Stomach (tissue), 9 donors: Measurements from ENCODE around the gene ODF4. TPM values are rescaled to one million over a fixed set of nuclear protein-coding genes. Genes with fewer than 3 reads are reported as not detected.

Experiments
- DNase-seq, 2 donors: peaks; one replicate each; pipeline versions ENCODE4 v3.0.0 to v3.0.0-alpha.2; 2013 to 2019
- H3K27ac ChIP-seq, 5 donors: fragments of 200-600 bp in 4 of 5; sonication (generic) in 4 of 5; one replicate each; pipeline ENCODE4 v1.5.1; 2013 to 2019; ENCODE audit warnings: mild to moderate bottlenecking in 1 of 5, moderate library complexity in 1 of 5
- H3K27me3 ChIP-seq, 3 donors: fragments of 200-600 bp; sonication (generic); one replicate each; pipeline ENCODE4 v1.5.1; 2017 to 2019; ENCODE audit warnings: mixed run types in 1 of 3
- H3K36me3 ChIP-seq, 4 donors: fragments of 200-600 bp; sonication (generic); 1 replicate in 3 of 4; 2 replicates in 1 of 4; pipeline ENCODE4 v1.5.1; 2016 to 2019
- H3K4me1 ChIP-seq, 4 donors: fragments of 200-600 bp; sonication (generic); one replicate each; pipeline ENCODE4 v1.5.1; 2016 to 2019
- H3K4me3 ChIP-seq, 4 donors: fragments of 200-600 bp; sonication (generic) in 3 of 4; one replicate each; pipeline ENCODE4 v1.5.1; 2016 to 2019; ENCODE audit warnings: mild to moderate bottlenecking in 1 of 4
- H3K9me3 ChIP-seq, 4 donors: fragments of 200-600 bp; sonication (generic); one replicate each; pipeline ENCODE4 v1.5.1; 2016 to 2019
- CTCF ChIP-seq, 7 experiments: fragments of 450-650 bp in 4 of 7; fragments of 200-600 bp in 3 of 7; sonication (generic) in 3 of 7; IDR thresholded peaks; one replicate each; pipeline ENCODE4 v1.5.1; 2016 to 2019; ENCODE audit warnings: antibody characterized with exemption in 7 of 7, control low read depth in 2 of 7, mild to moderate bottlenecking in 1 of 7
- EP300 ChIP-seq: sonication (generic); formaldehyde crosslinking; IDR thresholded peaks from one replicate; pipeline ENCODE4 v1.6.1; 2017; ENCODE audit warnings: antibody characterized with exemption
- POLR2A ChIP-seq, 4 donors: fragments of 450-650 bp; IDR thresholded peaks; one replicate each; pipeline ENCODE4 v1.6.1; 2016; ENCODE audit warnings: antibody characterized with exemption in 4 of 4, control low read depth in 2 of 4, mild to moderate bottlenecking in 1 of 4, moderate library complexity in 1 of 4
- POLR2AphosphoS5 ChIP-seq, 3 donors: sonication (generic); formaldehyde crosslinking; IDR thresholded peaks; one replicate each; pipeline ENCODE4 v1.6.1; 2016; ENCODE audit warnings: antibody characterized with exemption in 3 of 3
- WGBS, 5 donors: extraction: QIAGEN DNeasy Blood & Tissue Kit in 3 of 5; methylation state at CpG; one replicate each; pipeline versions ENCODE4 v1.1.5 to v1.1.7; 2013 to 2018; 5-methylcytosine and 5-hydroxymethylcytosine counted together
- intact Hi-C: fragments of 100-400 bp; cut with DNase I; formaldehyde crosslinking; loops from one replicate; pipeline ENCODE4 v1.15.1; 2023; ENCODE audit warnings: low total_unique reads
- polyA plus RNA-seq, 3 donors: library from polyadenylated mRNA; stranded (reverse); fragments of 200-250 nt; gene quantifications; one replicate each; pipeline ENCODE4 v1.2.3, GENCODE V29; 2013
- total RNA-seq, 5 donors: library from RNA; depleted of rRNA; stranded (reverse); fragments of >200 nt; gene quantifications; one replicate each; pipeline versions ENCODE4 v1.1.0 to v1.2.3, GENCODE V29; 2014 to 2016
- donor health status: healthy with polysubstance abuse.
- donor health status: Bipolar disorder and iron deficiency.
- donor health status: healthy.

Gene ODF4
- total and polyA plus RNA-seq, 8 donors = not detected

DNA sequence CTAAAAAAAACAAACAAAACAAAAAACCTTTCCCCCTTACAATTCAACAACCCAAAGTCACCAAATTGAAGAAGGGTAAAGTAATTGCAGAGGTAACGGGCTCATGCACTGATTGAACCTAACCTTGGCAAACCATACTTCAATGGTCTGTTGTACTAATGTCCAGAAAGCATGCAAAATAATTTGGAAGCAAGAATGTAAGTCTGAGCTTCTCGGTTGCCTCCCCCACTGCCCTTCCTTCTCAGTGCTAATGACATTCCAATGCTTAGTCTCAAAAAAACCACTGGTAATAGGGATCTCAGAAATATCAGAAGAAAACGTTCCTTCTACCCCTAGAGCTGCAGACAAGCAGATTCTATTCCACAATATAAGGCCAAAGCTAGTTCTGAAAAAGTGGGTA is 21.1 kb downstream of the ODF4 start:
- Histone ChIP-seq H3K4me3 (no peak overlapping the region), H3K27ac (peak overlapping the region in 3 of 5 donors; percentile 16 to 57 (median 32)), H3K36me3 (peaks cover 0 to 6% (median 4%) of the 10 kb centered on the region in 4 donors), H3K27me3 (no peaks in the 10 kb centered on the region), H3K9me3 (no peaks in the 10 kb centered on the region), H3K4me1 (peaks cover 0 to 16% (median 7%) of the 10 kb centered on the region in 4 donors)
- no peak for TF ChIP-seq EP300
- TF ChIP-seq CTCF (IDR thresholded peaks at IDR 0.05) = no peak
- no peak for TF ChIP-seq POLR2A (IDR thresholded peaks at IDR 0.05)
- TF ChIP-seq POLR2AphosphoS5 (IDR thresholded peaks at IDR 0.05) = no peak
- WGBS, 5 donors = 37 to 50% (median 46%) methylated on average over 3 of the region's 3 CpGs
- DNase-seq = no peak
- intact Hi-C loops = no loop called here

- Histone ChIP-seq H3K27me3 (no peaks in the 10 kb centered on the region), H3K4me1 (peaks cover 0 to 20% (median 8%) of the 10 kb centered on the region in 4 donors), H3K9me3 (no peaks in the 10 kb centered on the region), H3K36me3 (peaks cover 0 to 7% (median 4%) of the 10 kb centered on the region in 4 donors), H3K27ac (no peak overlapping the region), H3K4me3 (no peak overlapping the region)
- TF ChIP-seq POLR2AphosphoS5 (IDR thresholded peaks at IDR 0.05) (no peak), CTCF (IDR thresholded peaks at IDR 0.05) (no peak), POLR2A (IDR thresholded peaks at IDR 0.05) (no peak), EP300 (no peak)
- intact Hi-C loops = no loop called here
- WGBS, 5 donors = 84 to 94% (median 93%) methylated on average over 3 to 4 of the region's 4 CpGs
- DNase-seq = no peak
Observed at GRCh38 chr17:8362651-8363332, 23.2 kb downstream of the ODF4 start.

GRCh38 chr17:8365143-8365542 is 25.5 kb downstream of the ODF4 start:
- WGBS, 5 donors = 44 to 67% (median 52%) methylated on average over 1 of the region's 1 CpG
- no peaks in the 10 kb centered on the region for H3K27me3 ChIP-seq

DNA sequence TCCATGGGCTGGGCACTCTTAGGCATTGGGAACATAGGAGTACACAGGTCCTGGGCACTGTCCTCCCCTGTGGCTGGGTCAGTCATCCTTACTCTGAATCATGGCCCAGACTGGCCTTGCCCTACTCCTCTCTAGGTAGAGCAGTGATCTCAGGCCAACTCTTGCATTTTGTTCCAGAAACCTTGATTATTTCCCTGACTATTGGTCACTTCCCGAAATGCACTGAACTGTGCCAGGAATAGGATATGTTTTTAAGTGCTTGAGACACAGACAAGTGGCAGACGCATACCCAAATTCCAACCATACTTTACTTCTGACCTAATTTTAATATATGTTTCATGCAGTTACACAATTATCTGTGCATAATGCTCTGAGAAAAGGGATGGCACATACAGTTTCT is 26.6 kb downstream of the ODF4 start:
- Histone ChIP-seq H3K9me3 (no peaks in the 10 kb centered on the region), H3K27ac (peak overlapping the region in 2 of 5 donors; percentile 32 to 53), H3K4me1 (peaks cover 0 to 6% (median 0%) of the 10 kb centered on the region in 4 donors), H3K36me3 (peaks cover 9 to 35% (median 30%) of the 10 kb centered on the region in 4 donors), H3K4me3 (no peak overlapping the region), H3K27me3 (no peaks in the 10 kb centered on the region)
- no peak for DNase-seq
- no peak for TF ChIP-seq POLR2A (IDR thresholded peaks at IDR 0.05)
- TF ChIP-seq POLR2AphosphoS5 (IDR thresholded peaks at IDR 0.05) = peak in 1 of 3 donors; percentile 30
- TF ChIP-seq EP300 = no peak
- TF ChIP-seq CTCF (IDR thresholded peaks at IDR 0.05) = no peak
- 71 to 94% (median 88%) methylated on average over 2 of the region's 2 CpGs for WGBS, 5 donors
- intact Hi-C loops = no loop called here

More at GRCh38 chr17:8365143-8365542, 25.5 kb downstream of the ODF4 start:
- no peak overlapping the region for H3K4me3 ChIP-seq
- TF ChIP-seq POLR2AphosphoS5 (IDR thresholded peaks at IDR 0.05) (peak in 2 of 3 donors; percentile 12 to 54), EP300 (no peak)
- no peaks in the 10 kb centered on the region for H3K9me3 ChIP-seq
- intact Hi-C loops = no loop called here
- peak overlapping the region in 2 of 5 donors; percentile 32 to 53 for H3K27ac ChIP-seq
- H3K36me3 ChIP-seq = peaks cover 9 to 29% (median 25%) of the 10 kb centered on the region in 4 donors
- no peak for DNase-seq
- peaks cover 0 to 12% (median 5%) of the 10 kb centered on the region in 4 donors for H3K4me1 ChIP-seq

DNA sequence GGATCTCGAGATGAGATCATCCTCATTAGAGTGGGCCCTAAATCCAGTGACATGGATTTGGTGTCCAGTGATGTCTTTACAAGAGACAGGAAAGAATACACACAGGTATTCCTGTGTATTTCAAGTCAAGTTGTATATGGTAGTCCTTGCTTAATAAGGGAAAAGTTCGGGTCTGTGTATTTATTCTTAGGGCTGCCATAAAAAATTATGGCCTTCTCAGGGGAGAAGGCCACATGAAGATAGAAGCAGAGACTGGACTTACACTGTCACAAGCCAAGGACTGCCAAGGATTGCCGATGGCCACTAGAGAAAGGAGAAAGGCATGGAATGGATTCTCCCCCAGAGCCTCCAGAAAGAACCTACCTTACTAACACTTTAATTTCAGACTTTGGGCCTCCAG is 28.6 kb downstream of the ODF4 start:
- intact Hi-C loops = no loop called here
- TF ChIP-seq CTCF (IDR thresholded peaks at IDR 0.05) (no peak), EP300 (no peak), POLR2AphosphoS5 (IDR thresholded peaks at IDR 0.05) (no peak), POLR2A (IDR thresholded peaks at IDR 0.05) (no peak)
- Histone ChIP-seq H3K27me3 (no peaks in the 10 kb centered on the region), H3K4me1 (peaks cover 0 to 6% (median 0%) of the 10 kb centered on the region in 4 donors), H3K27ac (no peak overlapping the region), H3K4me3 (no peak overlapping the region), H3K9me3 (no peaks in the 10 kb centered on the region), H3K36me3 (peaks cover 9 to 42% (median 34%) of the 10 kb centered on the region in 4 donors)
- 81 to 97% (median 94%) methylated on average over 3 of the region's 3 CpGs for WGBS, 5 donors
- no peak for DNase-seq
